WTC11 (cell line): ENCODE results near the gene SYCP1. TPM values are rescaled to one million over a fixed set of nuclear protein-coding genes. Genes with fewer than 3 reads are reported as not detected.

Source experiments
- ATAC-seq: fragments of 200-7000 bp; cut with Tn5 transposase; 2 replicates; pipeline ENCODE4 v1.10.0; 2021; ENCODE audit warnings: mild to moderate bottlenecking, moderate library complexity
- CTCF ChIA-PET: fragments of 300-600 bp; sonication (Branson Sonifier 250); formaldehyde crosslinking; loops from one replicate; lab custom pipeline; 2021; ENCODE audit warnings: antibody characterized with exemption; lab: Charles Lee
- POLR2A ChIA-PET: fragments of 350-600 bp; sonication (Branson Sonifier 250); formaldehyde crosslinking; loops from one replicate; lab custom pipeline; 2021; ENCODE audit warnings: antibody characterized with exemption; lab: Charles Lee
- DNase-seq: peaks from one replicate; pipeline ENCODE4 v3.0.0; 2021; ENCODE audit warnings: low spot score
- H3K27ac Mint-ChIP-seq: 2 replicates; pipeline ENCODE4 v1.8.0; 2021; ENCODE audit warnings: mixed read lengths
- H3K27me3 Mint-ChIP-seq: 2 replicates; pipeline ENCODE4 v1.8.0; 2021; ENCODE audit warnings: low read depth, mild to moderate bottlenecking, moderate library complexity, mixed read lengths
- H3K36me3 Mint-ChIP-seq: 2 replicates; pipeline ENCODE4 v1.8.0; 2021; ENCODE audit warnings: mixed read lengths
- H3K4me1 Mint-ChIP-seq: 2 replicates; pipeline ENCODE4 v1.8.0; 2022; ENCODE audit warnings: mixed read lengths
- H3K4me3 Mint-ChIP-seq: 2 replicates; pipeline ENCODE4 v1.8.0; 2021; ENCODE audit warnings: mild to moderate bottlenecking, moderate library complexity, mixed read lengths
- H3K9me3 Mint-ChIP-seq: 2 replicates; pipeline ENCODE4 v1.8.0; 2021; ENCODE audit warnings: mixed read lengths
- CDX4 ChIP-seq: fragments of 250-450 bp; sonication (Bioruptor Pico); IDR thresholded peaks from 2 replicates; pipeline ENCODE4 v1.9.0; 2021; ENCODE audit warnings: moderate library complexity, mild to moderate bottlenecking, inconsistent platforms, borderline replicate concordance
- CTCF ChIP-seq: fragments of 200-600 bp; IDR thresholded peaks from 2 replicates; pipeline ENCODE4 v1.8.0; 2022; ENCODE audit warnings: antibody characterized with exemption
- ETV6 ChIP-seq: sonication (generic); formaldehyde crosslinking; IDR thresholded peaks from 2 replicates; pipeline ENCODE4 v1.8.1; 2022; ENCODE audit warnings: mild to moderate bottlenecking, missing genetic modification reagents
- NR1H2 ChIP-seq: sonication (generic); formaldehyde crosslinking; IDR thresholded peaks from 2 replicates; pipeline ENCODE4 v1.9.0; 2021; ENCODE audit warnings: mild to moderate bottlenecking, moderate library complexity, missing genetic modification reagents
- TEAD4 ChIP-seq: sonication (generic); formaldehyde crosslinking; IDR thresholded peaks from 2 replicates; pipeline ENCODE4 v1.8.0; 2022; ENCODE audit warnings: mild to moderate bottlenecking, missing genetic modification reagents
- USF2 ChIP-seq: sonication (generic); formaldehyde crosslinking; IDR thresholded peaks from 2 replicates; pipeline ENCODE4 v1.8.1; 2023; ENCODE audit warnings: mild to moderate bottlenecking, missing genetic modification reagents, moderate library complexity
- ZNF138 ChIP-seq: sonication (generic); formaldehyde crosslinking; conservative IDR thresholded peaks from 2 replicates; pipeline ENCODE4 v1.8.1; 2022; ENCODE audit warnings: mild to moderate bottlenecking, moderate library complexity, missing genetic modification reagents
- ZNF281 ChIP-seq: sonication (generic); formaldehyde crosslinking; IDR thresholded peaks from 2 replicates; pipeline ENCODE4 v1.8.0; 2023; ENCODE audit warnings: mild to moderate bottlenecking, missing genetic modification reagents
- ZNF671 ChIP-seq: fragments of 250-450 bp; sonication (Bioruptor Pico); IDR thresholded peaks from 2 replicates; pipeline ENCODE4 v1.8.0; 2021; ENCODE audit warnings: mild to moderate bottlenecking
- total RNA-seq: library from RNA; stranded (reverse); gene quantifications from 3 replicates; pipeline ENCODE4 v1.2.3, GENCODE V29; 2021
- TF ChIP-seq, protein P1 (sequence below): sonication (generic); formaldehyde crosslinking; IDR thresholded peaks from 2 replicates; pipeline ENCODE4 v1.8.1; 2023; ENCODE audit warnings: mild to moderate bottlenecking, missing genetic modification reagents

SYCP1 gene
- total RNA-seq, 1 experiment from 2014 or later = not detected

- TF ChIP-seq USF2 (CRISPR knock-in tag) = no peak
- no peak for TF ChIP-seq TEAD4 (CRISPR knock-in tag)
- TF ChIP-seq ZNF281 (CRISPR knock-in tag) = no peak
- no peak for TF ChIP-seq ETV6
- TF ChIP-seq, protein P1, sequence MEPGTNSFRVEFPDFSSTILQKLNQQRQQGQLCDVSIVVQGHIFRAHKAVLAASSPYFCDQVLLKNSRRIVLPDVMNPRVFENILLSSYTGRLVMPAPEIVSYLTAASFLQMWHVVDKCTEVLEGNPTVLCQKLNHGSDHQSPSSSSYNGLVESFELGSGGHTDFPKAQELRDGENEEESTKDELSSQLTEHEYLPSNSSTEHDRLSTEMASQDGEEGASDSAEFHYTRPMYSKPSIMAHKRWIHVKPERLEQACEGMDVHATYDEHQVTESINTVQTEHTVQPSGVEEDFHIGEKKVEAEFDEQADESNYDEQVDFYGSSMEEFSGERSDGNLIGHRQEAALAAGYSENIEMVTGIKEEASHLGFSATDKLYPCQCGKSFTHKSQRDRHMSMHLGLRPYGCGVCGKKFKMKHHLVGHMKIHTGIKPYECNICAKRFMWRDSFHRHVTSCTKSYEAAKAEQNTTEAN (CRISPR knock-in tag) = no peak
- TF ChIP-seq ZNF671 (CRISPR knock-in tag) = no peak
- no peak for TF ChIP-seq ZNF138 (CRISPR knock-in tag)
- no peak for TF ChIP-seq CDX4 (CRISPR knock-in tag)
These were observed 185.8 kb downstream of the SYCP1 start (continued) for GRCh38 chr1:115040501-115040900.

DNA sequence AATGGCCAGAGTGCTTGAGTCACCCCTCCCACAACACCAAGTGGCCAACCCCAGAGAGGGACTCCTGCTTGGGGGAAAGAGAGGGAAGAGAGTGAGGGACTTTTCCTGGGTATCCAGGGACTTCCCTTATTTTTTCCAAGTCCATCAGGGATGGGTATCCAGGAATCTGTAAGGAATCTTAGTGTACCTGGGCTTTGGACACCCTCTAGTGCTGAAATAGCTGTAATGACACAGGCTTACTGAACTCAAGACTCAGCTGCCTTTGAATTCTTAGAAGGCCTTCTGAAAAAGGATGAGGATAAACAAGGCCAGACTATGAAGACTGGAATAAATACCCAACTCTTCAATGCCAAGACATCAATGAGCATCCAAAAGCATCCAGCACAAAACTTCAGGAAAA, 187.0 kb downstream of the SYCP1 start:
- no peak overlapping the region for H3K27ac Mint-ChIP-seq

More for the DNA sequence above, 187.0 kb downstream of the SYCP1 start:
- H3K27me3 Mint-ChIP-seq = no peaks in the 10 kb centered on the region
- ChIA-PET CTCF (interaction anchor here (0.6 to 4.0 kb wide), 16 partner anchors 10 to 428 kb away, joined by 3 to 36 read pairs (median 4); partner anchors contain the start of genes TSHB and TSPAN2), POLR2A (no interaction called here)
- DNase-seq = no peak
- peak; percentile 37; the same call in 1 of the 2 replicates for TF ChIP-seq CTCF
- no peak for TF ChIP-seq NR1H2 (CRISPR knock-in tag)
- peaks cover 10% of the 10 kb centered on the region for H3K36me3 Mint-ChIP-seq
- no peak overlapping the region for H3K4me3 Mint-ChIP-seq
- H3K4me1 Mint-ChIP-seq = peaks cover 1% of the 10 kb centered on the region
- peaks cover 11% of the 10 kb centered on the region for H3K9me3 Mint-ChIP-seq
- peak; percentile 90 for ATAC-seq

Other genes starting within 250 kb of the SYCP1 start
- gene DENND2C, start 184.8 kb upstream of the SYCP1 start, total RNA-seq = 2.6 to 2.9 TPM (median 2.8 TPM) in 3 replicates
- gene AMPD1, start 159.3 kb upstream of the SYCP1 start, total RNA-seq = not detected in 3 replicates
- 53.5 to 63.4 TPM (median 59.0 TPM) in 3 replicates for gene NRAS, start 138.1 kb upstream of the SYCP1 start, total RNA-seq
- 587 to 595 TPM (median 591 TPM) in 3 replicates for gene CSDE1, start 96.9 kb upstream of the SYCP1 start, total RNA-seq
- gene SIKE1, start 74.2 kb upstream of the SYCP1 start, total RNA-seq = 65.2 to 75.2 TPM (median 68.7 TPM) in 3 replicates
- not detected in 3 replicates for gene TSHB, start 175.0 kb downstream of the SYCP1 start, total RNA-seq
- gene TSPAN2, start 234.6 kb downstream of the SYCP1 start, total RNA-seq = 12.0 to 14.8 TPM (median 14.6 TPM) in 3 replicates